ENCODE measurements around the gene KRT6C.
"Not testable (repeated sequence)": the region's sequence is repeated elsewhere in the genome, so short reads cannot be mapped to it uniquely, and the experiment has no call there.

KRT6C gene

GRCh38 chr12:52473768-52474167, at the start of gene KRT6C:
Gene KRT6C, minus strand, starts transcription at chr12:52473805. Its CDS starts 68 bp downstream, at chr12:52473737.
- DNase-seq: no peak

- DNase-seq: no peak
Observed at GRCh38 chr12:52522346-52523011, 48.9 kb upstream of the KRT6C start.

GRCh38 chr12:52521568-52522266, 48.1 kb upstream of the KRT6C start:
- DNase-seq: no peak

- DNase-seq: no peak
Observed at GRCh38 chr12:52521175-52521567, 47.6 kb upstream of the KRT6C start.

- DNase-seq: no peak
Observed at GRCh38 chr12:52519826-52520662, 46.4 kb upstream of the KRT6C start, which contains the start of gene KRT5. Gene KRT5, minus strand, starts transcription at chr12:52520394. Its CDS starts 98 bp downstream, at chr12:52520296.

GRCh38 chr12:52519387-52519703, 45.7 kb upstream of the KRT6C start:
- no peak for DNase-seq

- DNase-seq: no peak
Observed at GRCh38 chr12:52518574-52519386, 45.2 kb upstream of the KRT6C start.

GRCh38 chr12:52517888-52518287, 44.3 kb upstream of the KRT6C start:
- DNase-seq: no peak

- no peak for DNase-seq
Observed at GRCh38 chr12:52517005-52517835, 43.6 kb upstream of the KRT6C start.

GRCh38 chr12:52515927-52516831, 42.6 kb upstream of the KRT6C start:
- no peak for DNase-seq

- DNase-seq: no peak
Observed at GRCh38 chr12:52515319-52515646, 41.7 kb upstream of the KRT6C start.

GRCh38 chr12:52514471-52515318, 41.1 kb upstream of the KRT6C start:
- DNase-seq: no peak

- no peak for DNase-seq
Observed at GRCh38 chr12:52513736-52514135, 40.1 kb upstream of the KRT6C start.

- DNase-seq: no peak
Observed at GRCh38 chr12:52508211-52508610, 34.6 kb upstream of the KRT6C start.

- peak in 1 of 2 experiments; percentile 13 for DNase-seq
Observed at GRCh38 chr12:52506858-52507715, 33.5 kb upstream of the KRT6C start.

- no peak for DNase-seq
Observed at GRCh38 chr12:52502877-52503276, 29.3 kb upstream of the KRT6C start.

GRCh38 chr12:52501490-52501889, 27.9 kb upstream of the KRT6C start:
- no peak for DNase-seq

- DNase-seq: not testable (repeated sequence)
Observed at GRCh38 chr12:52500574-52500973, 27.0 kb upstream of the KRT6C start.

Data from SHP77 (cell line).